ENCODE results near the gene ERFL. TPM values are rescaled to one million over a fixed set of nuclear protein-coding genes. Genes with fewer than 3 reads are reported as not detected.
A peak's percentile ranks its signal among the peaks of the same experiment; 100 is the strongest.

ERFL gene
- total and polyA plus RNA-seq, 2 of the 8 experiments (the other 6 are each of a cell fraction or from before 2014, with no cell fraction given): 0.12 TPM; not detected in 1

GRCh38 chr19:41888926-41889325 lies 39.3 kb downstream of the ERFL start:
- ChIA-PET POLR2A (ENCODE audit: partially characterized antibody) (interaction anchor here (1.1 to 13.9 kb wide), 4 partner anchors 9 to 28 kb away, joined by 4 to 298 read pairs (median 8); partner anchors contain the start of gene RPS19), CTCF (ENCODE audit: partially characterized antibody) (interaction anchor here (0.9 to 2.3 kb wide), 11 partner anchors 10 to 68 kb away, joined by 3 to 11 read pairs (median 6); no protein-coding TSS in a partner anchor)
- Histone ChIP-seq H3K4me3 (ENCODE audit: extremely low read depth in 1 of 4, insufficient read depth in 2 of 4, low read depth in 3 of 4, low read length in 4 of 4) (no peak overlapping the region), H3K56ac (replicated peaks; ENCODE audit: insufficient read length, low read depth, low read length) (no peak overlapping the region), H3K4me2 (ENCODE audit: insufficient read depth in 1 of 2, low read depth in 2 of 2, low read length in 2 of 2) (no peak overlapping the region; a peak in 1 of 4 replicates), H3K27ac (ENCODE audit: low read depth, low read length) (no peak overlapping the region), H2BK120ac (replicated peaks; ENCODE audit: low read depth, low read length) (no peak overlapping the region), H3K27me3 (replicated peaks in 1 of 4; ENCODE audit: control insufficient read depth in 3 of 4, extremely low read depth in 1 of 4, insufficient read depth in 3 of 4, low read length in 3 of 4) (no peaks in the 10 kb centered on the region), H4K5ac (ENCODE audit: insufficient read length, low read depth, low read length) (no peak overlapping the region), H4K8ac (ENCODE audit: extremely low read depth, insufficient read depth, low read length) (no peak overlapping the region; the same call in 1 of the 2 replicates), H3K4me1 (replicated peaks in 1 of 4; ENCODE audit: control insufficient read depth in 3 of 4, insufficient read depth in 4 of 4, low read length in 3 of 4) (peaks cover 3 to 16% (median 11%) of the 10 kb centered on the region in 4 experiments), H3K9me3 (ENCODE audit: insufficient read depth in 2 of 2, low read depth in 1 of 2, low read length in 1 of 2) (no peaks in the 10 kb centered on the region), H4K91ac (replicated peaks; ENCODE audit: insufficient read length, low read length) (no peak overlapping the region), H3K36me3 (ENCODE audit: control insufficient read depth in 2 of 4, insufficient read depth in 4 of 4, low read length in 3 of 4) (peaks cover 0 to 2% (median 0%) of the 10 kb centered on the region in 4 experiments; a peak in 3 of 8 replicates), H3K9ac (replicated peaks in 1 of 4; ENCODE audit: extremely low read depth in 1 of 4, low read depth in 3 of 4, low read length in 3 of 4) (no peak overlapping the region), H3K23ac (ENCODE audit: insufficient read length) (no peak overlapping the region), H3K79me1 (ENCODE audit: low read depth, low read length) (peaks cover 2% of the 10 kb centered on the region; the same call in 1 of the 2 replicates), H3K79me2 (ENCODE audit: control insufficient read depth in 1 of 2, insufficient read depth in 2 of 2, low read length in 2 of 2) (peaks cover 0 to 3% of the 10 kb centered on the region in 2 experiments; a peak in 1 of 4 replicates), H2BK20ac (ENCODE audit: low read length) (no peak overlapping the region), H4K20me1 (replicated peaks in 1 of 2; ENCODE audit: control insufficient read depth in 1 of 2, insufficient read depth in 2 of 2, low read length in 2 of 2) (peaks cover 3 to 6% of the 10 kb centered on the region in 2 experiments), H3K23me2 (ENCODE audit: low read depth, low read length) (peaks cover 3% of the 10 kb centered on the region; the same call in 1 of the 2 replicates), H2BK12ac (ENCODE audit: low read depth, low read length) (no peak overlapping the region), H3K14ac (ENCODE audit: insufficient read length) (no peak overlapping the region), H2BK5ac (ENCODE audit: low read depth, low read length) (no peak overlapping the region), H2BK15ac (ENCODE audit: low read length) (no peak overlapping the region), H2AK5ac (ENCODE audit: low read depth, low read length) (no peak overlapping the region), H3K4ac (replicated peaks; ENCODE audit: insufficient read length, low read depth, low read length) (no peak overlapping the region), H3K18ac (ENCODE audit: extremely low read depth, low read length) (no peak overlapping the region), H2AFZ (ENCODE audit: low read length) (no peak overlapping the region)
- FAIRE-seq (no peak), DNase-seq (ENCODE audit: low read depth in 1 of 2, low spot score in 2 of 2) (no peak)
- 90% methylated on average over 12 of the region's 12 CpGs; no CpG with 5 or more reads in 1 of the 2 experiments for WGBS, 2 experiments (ENCODE audit: extremely low coverage in 1 of 2, insufficient coverage in 1 of 2, insufficient read length in 1 of 2, insufficient replicate concordance in 2 of 2, low coverage in 1 of 2, low lambda C conversion rate in 2 of 2, missing lambda C conversion rate in 1 of 2)
- TF ChIP-seq CTCF (IDR thresholded peaks at IDR 0.05; ENCODE audit: control extremely low read depth in 1 of 3, insufficient read depth in 1 of 3, low read depth in 1 of 3, low read length in 3 of 3) (peak; percentile 20 to 26 (median 26)), CEBPB (IDR thresholded peaks at IDR 0.05; ENCODE audit: low read depth, low read length) (no peak)

All from H1 (cell line).